ENCODE data around the gene CCDC184.
A peak's percentile ranks its signal among the peaks of the same experiment; 100 is the strongest.

CCDC184 gene

DNA sequence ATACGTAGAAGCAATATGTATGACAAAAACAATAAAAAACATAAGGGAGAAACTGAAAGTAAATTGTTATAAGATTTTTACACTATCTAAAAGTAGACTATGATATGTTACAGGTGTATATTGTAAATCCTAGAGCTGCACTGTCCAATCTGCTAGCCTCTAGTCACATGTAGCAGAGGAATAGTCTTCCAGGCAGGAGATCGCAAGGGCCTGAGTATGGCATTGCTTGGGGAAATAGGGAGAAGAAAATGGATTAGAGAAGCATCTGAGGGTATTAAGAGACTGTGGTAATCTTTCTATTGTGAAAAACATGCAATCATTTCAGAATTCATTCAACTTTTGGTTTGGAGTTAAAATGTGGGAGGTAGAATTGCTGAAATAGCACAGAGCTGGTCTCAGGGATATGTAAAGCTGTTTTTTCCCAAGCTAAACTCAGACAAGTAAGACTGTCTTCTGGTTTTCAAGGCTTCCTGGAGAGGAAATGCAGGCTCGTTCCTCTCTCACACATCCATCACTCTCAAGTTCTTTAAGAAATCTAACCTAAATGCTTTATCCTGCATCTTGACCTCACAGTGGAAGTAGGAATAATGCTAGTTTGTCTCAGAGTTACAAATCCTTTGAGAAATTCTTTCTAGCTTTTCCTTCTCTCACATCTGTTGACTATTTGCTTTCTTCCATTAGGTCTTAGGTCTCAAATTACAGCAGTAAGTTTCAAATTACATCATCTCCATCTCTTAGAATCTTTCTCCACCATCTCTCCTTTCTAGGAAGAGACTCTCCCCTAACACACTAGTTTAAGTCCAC lies 7.6 kb upstream of the CCDC184 start:
- no peak for DNase-seq (ENCODE audit: low read depth, low spot score)
- no peak overlapping the region for H3K4me3 ChIP-seq (ENCODE audit: low read length)

DNA sequence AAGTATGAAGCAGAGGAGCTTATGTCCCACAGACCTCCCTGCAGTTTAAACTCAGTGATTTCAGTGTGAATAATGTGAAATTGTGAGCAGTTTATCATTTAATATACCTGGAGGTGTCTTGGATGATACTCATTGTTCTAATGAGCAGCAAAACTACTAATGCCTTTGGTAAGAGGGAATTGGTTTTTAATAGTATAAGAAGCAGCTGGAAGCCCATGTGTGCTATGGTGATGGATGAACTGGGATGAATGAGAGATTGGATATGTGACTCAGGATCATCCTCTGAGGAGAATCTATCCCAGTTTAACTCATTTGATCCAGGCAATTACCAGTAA lies 7.1 kb upstream of the CCDC184 start:
- no peak for DNase-seq (ENCODE audit: low read depth, low spot score)
- no peak overlapping the region for H3K4me3 ChIP-seq (ENCODE audit: low read length)

DNA sequence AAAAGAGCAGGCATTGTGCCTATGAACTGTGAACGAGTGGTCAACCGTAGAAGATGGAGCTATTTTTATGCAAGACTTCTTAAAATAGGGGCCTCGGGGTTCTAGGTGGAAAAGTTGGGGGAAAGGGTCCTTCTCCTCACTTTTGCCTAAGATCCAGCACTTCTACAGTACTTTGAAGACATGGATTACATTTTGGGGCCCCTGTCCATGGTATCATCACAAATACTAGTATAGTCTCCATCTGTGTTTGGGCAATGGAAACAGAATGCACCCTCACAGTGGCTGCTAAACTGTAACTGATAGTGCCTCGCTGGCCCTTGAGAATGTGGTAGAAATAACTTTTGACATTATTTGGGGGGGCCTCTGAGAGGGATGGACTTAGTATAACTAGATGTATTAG lies 5.5 kb upstream of the CCDC184 start:
- H3K4me3 ChIP-seq (ENCODE audit: low read length): no peak overlapping the region
- DNase-seq (ENCODE audit: low read depth, low spot score): no peak

DNA sequence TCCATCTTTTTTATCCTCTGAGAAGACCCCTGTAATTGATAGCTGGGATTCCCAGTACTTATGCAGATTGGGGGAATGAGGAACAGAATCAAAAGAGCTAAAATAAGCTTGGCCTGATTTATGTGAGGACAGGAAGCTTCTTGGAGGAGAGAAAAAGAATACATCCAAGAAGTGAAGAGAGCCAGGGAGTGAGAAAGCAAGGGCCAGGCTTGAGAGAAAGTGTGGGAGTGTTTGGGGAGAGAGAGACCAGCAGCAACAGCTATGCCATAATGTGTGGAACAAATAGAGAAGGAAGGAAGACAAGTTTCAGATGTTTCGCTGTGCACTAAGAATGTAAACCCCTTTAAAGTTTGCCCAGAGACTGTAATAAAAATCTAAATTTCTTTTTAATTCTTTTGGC lies 4.0 kb upstream of the CCDC184 start:
- H3K4me3 ChIP-seq (ENCODE audit: low read length): no peak overlapping the region
- no peak for DNase-seq (ENCODE audit: low read depth, low spot score)

DNA sequence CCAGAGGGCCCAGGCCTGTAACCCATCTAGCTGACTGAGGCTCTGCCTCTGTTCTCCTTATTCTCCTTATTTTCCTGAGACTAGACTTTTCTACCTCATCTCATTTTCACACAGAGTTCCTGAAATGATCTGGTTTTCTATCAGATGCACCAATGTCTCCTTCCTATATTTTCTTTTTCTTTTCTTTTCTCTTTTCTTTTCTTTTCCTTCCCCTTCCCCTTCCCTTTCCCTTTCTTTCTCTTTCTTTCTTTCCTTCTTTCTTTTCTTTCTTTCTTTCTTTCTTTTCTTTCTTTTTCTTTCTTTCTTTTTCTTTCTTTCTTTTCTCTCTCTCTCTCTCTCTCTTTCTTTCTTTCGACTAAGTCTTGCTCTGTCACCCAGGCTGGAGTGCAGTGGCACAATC lies 3.0 kb upstream of the CCDC184 start:
- DNase-seq (ENCODE audit: low read depth, low spot score): no peak
- H3K4me3 ChIP-seq (ENCODE audit: low read length): no peak overlapping the region

GRCh38 chr12:48180857-48181495 lies 2.5 kb upstream of the CCDC184 start:
- no peak overlapping the region for H3K4me3 ChIP-seq (ENCODE audit: low read length)
- no peak for DNase-seq (ENCODE audit: low read depth, low spot score)

GRCh38 chr12:48182631-48183030 lies 813 bp upstream of the CCDC184 start:
- no peak for DNase-seq (ENCODE audit: low read depth, low spot score)

DNA sequence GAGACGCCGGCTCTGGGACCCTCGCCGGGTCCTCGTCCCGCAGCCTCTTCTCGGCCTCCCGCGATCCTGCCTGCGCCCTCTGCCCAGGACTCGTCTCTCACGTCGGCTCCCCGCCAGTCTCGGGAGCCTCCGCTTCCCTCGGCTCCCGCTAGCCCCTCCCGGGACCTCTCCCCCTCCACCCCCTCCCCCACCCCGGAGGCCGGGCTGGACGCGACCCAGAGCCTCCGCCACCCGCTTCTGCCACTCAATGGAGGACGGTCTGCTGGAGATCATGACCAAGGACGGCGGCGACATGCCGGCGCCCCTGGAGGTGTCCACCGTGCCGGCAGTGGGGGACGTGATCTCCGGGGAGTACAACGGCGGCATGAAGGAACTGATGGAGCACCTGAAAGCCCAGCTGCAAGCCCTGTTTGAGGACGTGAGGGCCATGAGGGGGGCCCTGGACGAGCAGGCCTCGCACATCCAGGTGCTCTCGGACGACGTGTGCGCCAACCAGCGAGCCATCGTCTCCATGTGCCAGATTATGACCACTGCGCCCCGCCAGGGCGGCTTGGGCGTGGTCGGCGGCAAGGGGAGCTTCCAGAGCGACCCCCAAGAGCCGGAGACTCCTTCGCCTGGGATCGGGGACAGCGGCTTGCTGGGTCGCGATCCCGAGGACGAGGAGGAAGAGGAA lies 568 bp downstream of the CCDC184 start:
- no peak for DNase-seq (ENCODE audit: low read depth, low spot score)
- H3K4me3 ChIP-seq (ENCODE audit: low read length): peak overlapping the region; percentile 86

More at GRCh38 chr12:48182631-48183030, 813 bp upstream of the CCDC184 start:
- H3K4me3 ChIP-seq (ENCODE audit: low read length): peak overlapping the region; percentile 86

GRCh38 chr12:48184549-48184922 lies 1.1 kb downstream of the CCDC184 start:
- DNase-seq (ENCODE audit: low read depth, low spot score): no peak
- H3K4me3 ChIP-seq (ENCODE audit: low read length): no peak overlapping the region

GRCh38 chr12:48185181-48185919 lies 1.9 kb downstream of the CCDC184 start:
- no peak overlapping the region for H3K4me3 ChIP-seq (ENCODE audit: low read length)
- DNase-seq (ENCODE audit: low read depth, low spot score): no peak

DNA sequence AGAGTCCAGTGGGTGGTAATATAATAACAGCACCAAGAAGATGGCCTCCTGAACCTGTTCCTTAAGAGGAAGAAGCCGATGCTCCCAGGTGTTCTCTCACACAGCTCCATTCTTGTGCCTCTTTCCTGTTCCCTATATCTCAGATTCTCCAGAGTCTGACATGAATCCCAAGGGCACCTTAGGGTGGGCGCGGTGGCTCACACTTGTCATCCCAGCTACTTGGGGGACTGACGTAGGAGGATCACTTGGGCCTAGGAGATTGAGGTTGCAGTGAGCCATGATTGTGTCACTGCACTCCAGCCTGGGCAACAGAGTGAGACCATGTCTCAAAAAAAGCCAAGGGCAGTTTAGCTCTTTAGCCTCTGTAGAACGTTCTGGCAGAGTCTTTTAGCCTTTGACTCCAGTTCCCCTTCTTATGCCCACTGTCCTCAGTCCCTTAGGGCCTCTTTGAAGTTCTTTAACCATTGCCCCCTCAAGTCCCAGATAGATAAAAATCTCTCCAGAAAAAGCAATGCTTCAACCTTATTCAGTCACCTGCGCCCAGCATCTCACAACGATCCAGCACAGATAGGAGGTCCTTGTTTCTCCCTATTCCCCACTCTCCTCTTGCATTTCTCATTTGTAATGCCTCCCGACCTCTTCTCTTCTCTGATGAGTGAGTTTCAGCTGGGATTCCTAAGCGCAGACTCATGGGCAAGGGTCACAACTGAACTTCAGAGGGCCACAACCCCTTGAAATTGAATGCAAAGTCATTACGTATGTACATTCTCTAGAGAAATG lies 4.7 kb downstream of the CCDC184 start:
- H3K4me3 ChIP-seq (ENCODE audit: low read length): no peak overlapping the region
- DNase-seq (ENCODE audit: low read depth, low spot score): no peak

GRCh38 chr12:48189331-48190125 lies 6.1 kb downstream of the CCDC184 start:
- peak; percentile 68 for DNase-seq (ENCODE audit: low read depth, low spot score)
- H3K4me3 ChIP-seq (ENCODE audit: low read length): no peak overlapping the region

GRCh38 chr12:48191096-48191495 lies 7.7 kb downstream of the CCDC184 start:
- no peak overlapping the region for H3K4me3 ChIP-seq (ENCODE audit: low read length)
- DNase-seq (ENCODE audit: low read depth, low spot score): no peak

DNA sequence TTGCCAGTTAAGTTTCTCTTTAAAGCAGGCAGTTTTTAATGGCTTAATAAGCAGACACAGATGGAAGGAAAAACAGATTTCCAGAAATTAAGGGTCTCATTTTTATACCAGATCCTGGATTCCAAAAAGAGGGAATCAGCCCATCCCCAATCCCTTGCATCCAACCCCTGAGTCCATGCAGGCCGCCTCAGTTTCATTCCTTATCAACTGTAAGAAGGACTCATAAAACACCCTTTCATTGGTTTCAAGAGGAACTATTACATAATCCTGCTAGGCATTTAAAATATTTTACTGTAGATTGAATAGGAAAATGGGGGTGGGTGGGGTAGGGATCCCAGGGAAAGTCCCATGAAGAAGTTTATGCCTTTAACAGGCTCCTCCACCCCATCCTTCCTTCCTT lies 9.4 kb downstream of the CCDC184 start:
- no peak overlapping the region for H3K4me3 ChIP-seq (ENCODE audit: low read length)
- DNase-seq (ENCODE audit: low read depth, low spot score): no peak

- DNase-seq (ENCODE audit: low read depth, low spot score): no peak
Measured at GRCh38 chr12:48193623-48194022, 10.2 kb downstream of the CCDC184 start.

GRCh38 chr12:48194799-48195201 lies 11.4 kb downstream of the CCDC184 start:
- no peak for DNase-seq (ENCODE audit: low read depth, low spot score)
- H3K4me3 ChIP-seq (ENCODE audit: low read length): no peak overlapping the region

More at GRCh38 chr12:48193623-48194022, 10.2 kb downstream of the CCDC184 start:
- H3K4me3 ChIP-seq (ENCODE audit: low read length): no peak overlapping the region

DNA sequence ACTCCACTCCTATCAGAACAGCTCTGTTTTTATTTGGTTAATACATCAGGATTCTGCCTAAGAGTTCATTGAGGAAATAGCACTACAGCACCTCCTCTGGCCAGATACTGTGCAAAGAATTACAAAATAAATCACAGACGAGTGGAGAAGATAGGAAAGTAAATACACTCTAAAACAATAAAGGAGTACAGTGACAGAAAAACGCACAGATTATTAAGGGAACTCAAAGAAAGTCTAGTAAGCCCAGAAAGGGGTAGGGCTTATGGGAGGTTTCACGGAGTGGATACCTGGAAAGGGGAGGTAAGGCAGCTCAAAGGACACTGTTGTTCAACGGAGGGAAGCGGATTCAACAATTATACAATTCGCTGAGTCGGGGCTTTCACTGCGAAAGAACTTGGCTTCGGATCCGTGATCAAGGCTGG lies 14.1 kb downstream of the CCDC184 start:
- no peak for DNase-seq (ENCODE audit: low read depth, low spot score)

GRCh38 chr12:48197971-48198671 lies 14.7 kb downstream of the CCDC184 start:
- no peak for DNase-seq (ENCODE audit: low read depth, low spot score)
- no peak overlapping the region for H3K4me3 ChIP-seq (ENCODE audit: low read length)

More for the DNA sequence above, 14.1 kb downstream of the CCDC184 start:
- no peak overlapping the region for H3K4me3 ChIP-seq (ENCODE audit: low read length)
